ENCODE measurements around the gene PLEKHA5.

The PLEKHA5 gene

DNA sequence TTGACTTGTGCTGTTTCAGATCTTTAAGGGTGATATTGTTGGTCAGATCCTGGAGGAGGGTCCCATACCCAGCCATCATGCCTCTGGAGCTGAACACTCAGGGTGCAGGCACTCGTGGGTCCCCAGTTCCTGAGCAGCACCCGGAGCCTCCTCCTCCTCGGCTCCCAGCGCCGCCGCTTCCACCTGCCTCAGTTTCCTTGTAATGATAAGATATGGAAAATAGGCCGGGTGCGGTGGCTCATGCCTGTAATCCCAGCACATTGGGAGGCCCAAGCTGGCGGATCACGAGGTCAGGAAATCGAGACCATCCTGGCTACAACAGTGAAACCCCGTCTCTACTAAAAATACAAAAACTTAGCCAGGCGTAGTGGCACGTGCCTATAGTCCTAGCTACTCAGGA lies 289.6 kb downstream of the PLEKHA5 start:
- Histone ChIP-seq H3K9ac (no peak overlapping the region), H3K36me3 (ENCODE audit: control insufficient read depth, insufficient read depth, low read length) (no peaks in the 10 kb centered on the region), H3K9me3 (ENCODE audit: control insufficient read depth, low read length) (no peaks in the 10 kb centered on the region), H3K27ac (no peak overlapping the region), H3K4me2 (ENCODE audit: low read length) (no peak overlapping the region), H3K27me3 (ENCODE audit: control insufficient read depth, insufficient read depth, low read length) (no peaks in the 10 kb centered on the region), H2AFZ (no peak overlapping the region), H3K4me3 (ENCODE audit: low read depth, low read length) (no peak overlapping the region), H3K79me2 (no peaks in the 10 kb centered on the region), H3K4me1 (no peaks in the 10 kb centered on the region)
- TF ChIP-seq, protein P1, sequence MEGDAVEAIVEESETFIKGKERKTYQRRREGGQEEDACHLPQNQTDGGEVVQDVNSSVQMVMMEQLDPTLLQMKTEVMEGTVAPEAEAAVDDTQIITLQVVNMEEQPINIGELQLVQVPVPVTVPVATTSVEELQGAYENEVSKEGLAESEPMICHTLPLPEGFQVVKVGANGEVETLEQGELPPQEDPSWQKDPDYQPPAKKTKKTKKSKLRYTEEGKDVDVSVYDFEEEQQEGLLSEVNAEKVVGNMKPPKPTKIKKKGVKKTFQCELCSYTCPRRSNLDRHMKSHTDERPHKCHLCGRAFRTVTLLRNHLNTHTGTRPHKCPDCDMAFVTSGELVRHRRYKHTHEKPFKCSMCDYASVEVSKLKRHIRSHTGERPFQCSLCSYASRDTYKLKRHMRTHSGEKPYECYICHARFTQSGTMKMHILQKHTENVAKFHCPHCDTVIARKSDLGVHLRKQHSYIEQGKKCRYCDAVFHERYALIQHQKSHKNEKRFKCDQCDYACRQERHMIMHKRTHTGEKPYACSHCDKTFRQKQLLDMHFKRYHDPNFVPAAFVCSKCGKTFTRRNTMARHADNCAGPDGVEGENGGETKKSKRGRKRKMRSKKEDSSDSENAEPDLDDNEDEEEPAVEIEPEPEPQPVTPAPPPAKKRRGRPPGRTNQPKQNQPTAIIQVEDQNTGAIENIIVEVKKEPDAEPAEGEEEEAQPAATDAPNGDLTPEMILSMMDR (IDR thresholded peaks at IDR 0.05): no peak

DNA sequence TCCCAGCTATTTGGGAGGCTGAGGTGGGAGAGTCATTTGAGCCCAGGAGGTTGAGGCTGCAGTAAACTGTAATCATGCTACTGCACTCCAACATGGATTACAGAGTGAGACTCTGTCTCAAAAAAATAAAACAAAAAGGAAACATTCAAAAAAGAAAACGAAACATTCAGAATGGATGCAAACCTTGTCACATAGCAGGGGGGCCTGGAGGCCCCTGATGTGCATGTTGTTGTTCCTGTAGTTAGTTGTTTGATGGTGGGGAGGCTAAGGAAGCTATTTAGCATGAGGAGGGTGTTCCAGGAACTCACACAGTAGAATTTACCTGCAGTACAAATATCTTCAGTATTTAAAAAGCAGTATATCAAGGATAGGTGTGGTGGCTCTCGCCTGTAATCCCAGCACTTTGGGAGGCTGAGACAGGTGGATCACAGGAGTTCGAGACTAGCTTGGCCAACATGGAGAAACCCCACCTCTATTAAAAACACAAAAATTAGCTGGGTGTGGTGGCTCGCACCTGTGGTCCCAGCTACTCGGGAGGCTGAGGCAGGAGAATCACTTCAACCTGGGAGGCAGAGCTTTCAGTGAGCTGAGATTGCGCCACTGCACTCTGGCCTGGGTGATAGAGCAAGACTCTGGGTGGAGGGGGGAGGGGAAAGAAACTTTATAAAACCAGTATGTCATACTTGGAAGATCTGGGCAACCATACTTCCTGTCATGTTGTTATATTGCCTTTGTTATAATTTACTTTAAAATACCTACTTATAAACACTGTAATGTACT lies 292.2 kb downstream of the PLEKHA5 start:
- H3K79me2 ChIP-seq: no peaks in the 10 kb centered on the region
- H2AFZ ChIP-seq: no peak overlapping the region
- no peak overlapping the region for H3K27ac ChIP-seq
- TF ChIP-seq, protein P1 (IDR thresholded peaks at IDR 0.05): no peak
- H3K27me3 ChIP-seq (ENCODE audit: control insufficient read depth, insufficient read depth, low read length): no peaks in the 10 kb centered on the region
- no peaks in the 10 kb centered on the region for H3K4me1 ChIP-seq
- no peak overlapping the region for H3K4me2 ChIP-seq (ENCODE audit: low read length)
- H3K36me3 ChIP-seq (ENCODE audit: control insufficient read depth, insufficient read depth, low read length): no peaks in the 10 kb centered on the region
- no peak overlapping the region for H3K4me3 ChIP-seq (ENCODE audit: low read depth, low read length)
- no peak overlapping the region for H3K9ac ChIP-seq
- H3K9me3 ChIP-seq (ENCODE audit: control insufficient read depth, low read length): no peaks in the 10 kb centered on the region

DNA sequence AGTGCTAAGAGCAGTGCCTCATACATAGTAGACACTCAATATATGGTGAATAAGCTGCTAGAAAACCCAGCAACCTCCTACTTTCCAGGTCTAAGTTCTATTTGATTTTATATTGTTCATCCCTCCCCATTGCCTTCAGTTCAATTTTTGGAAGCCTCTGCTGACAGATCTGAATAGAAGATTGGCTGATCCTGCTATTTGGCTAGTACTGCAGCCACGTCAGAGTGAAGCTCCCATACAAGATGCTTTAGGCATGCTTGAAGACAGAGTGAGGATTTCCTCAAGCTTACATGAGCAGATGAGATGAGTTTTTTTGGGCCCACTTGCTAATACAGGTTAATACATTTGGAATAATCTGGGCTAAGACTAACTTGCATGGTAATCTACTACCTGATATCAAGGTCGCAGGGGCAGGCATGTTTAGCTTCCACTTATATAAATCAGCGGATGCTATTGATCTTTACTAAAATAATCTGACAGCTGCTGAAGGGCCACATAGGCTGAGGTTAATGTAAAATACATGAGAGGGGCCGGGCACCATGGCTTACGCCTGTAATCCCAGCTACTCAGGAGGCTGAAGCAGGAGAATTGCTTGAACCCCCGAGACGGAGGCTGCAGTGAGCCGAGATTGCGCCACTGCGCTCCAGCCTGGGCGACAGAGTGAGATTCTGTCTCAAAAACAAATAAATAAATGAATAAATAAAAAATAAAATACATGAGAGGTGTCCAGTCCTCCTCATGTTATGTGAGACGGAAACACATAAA lies 293.8 kb downstream of the PLEKHA5 start:
- H3K4me3 ChIP-seq (ENCODE audit: low read depth, low read length): no peak overlapping the region
- H3K4me1 ChIP-seq: no peaks in the 10 kb centered on the region
- TF ChIP-seq, protein P1 (IDR thresholded peaks at IDR 0.05): no peak
- H3K4me2 ChIP-seq (ENCODE audit: low read length): no peak overlapping the region
- H2AFZ ChIP-seq: no peak overlapping the region
- no peaks in the 10 kb centered on the region for H3K27me3 ChIP-seq (ENCODE audit: control insufficient read depth, insufficient read depth, low read length)
- H3K9me3 ChIP-seq (ENCODE audit: control insufficient read depth, low read length): no peaks in the 10 kb centered on the region
- no peaks in the 10 kb centered on the region for H3K36me3 ChIP-seq (ENCODE audit: control insufficient read depth, insufficient read depth, low read length)
- H3K9ac ChIP-seq: no peak overlapping the region
- H3K27ac ChIP-seq: no peak overlapping the region
- no peaks in the 10 kb centered on the region for H3K79me2 ChIP-seq

All from parathyroid adenoma (tissue), 2 donors.